ENCODE measurements around the gene SLC26A6.

GRCh38 chr3:48642605-48643004 is 7.3 kb upstream of the SLC26A6 start:
- no peak for TF ChIP-seq EZH2 (IDR thresholded peaks at IDR 0.05; ENCODE audit: borderline replicate concordance, insufficient read depth, low read depth, low read length, poor library complexity, severe bottlenecking)
- TF ChIP-seq CTCF (IDR thresholded peaks at IDR 0.05): no peak

Measured in B cell (primary cell).